Right lobe of liver (tissue), 6 donors: ENCODE results near the gene TMEM247. TPM values are rescaled to one million over a fixed set of nuclear protein-coding genes. Genes with fewer than 3 reads are reported as not detected.

Experiments used
- ATAC-seq, 4 donors: fragments of 200-7000 bp; cut with Tn5 transposase; one replicate each; pipeline ENCODE4 v1.9.1; 2020; ENCODE audit warnings: mild to moderate bottlenecking in 4 of 4, moderate library complexity in 4 of 4
- DNase-seq, 3 donors: peaks; one replicate each; pipeline ENCODE4 v3.0.0-alpha.2; 2020
- H3K27ac ChIP-seq, 3 donors: fragments of 200-600 bp; one replicate each; pipeline ENCODE4 v1.8.0; 2022
- H3K27me3 ChIP-seq, 2 donors: fragments of 200-600 bp; one replicate each; pipeline ENCODE4 v1.8.0; 2022
- H3K36me3 ChIP-seq, 4 donors: fragments of 200-600 bp; sonication (generic) in 1 of 4; one replicate each; pipeline versions ENCODE4 v1.5.1 to v1.8.0; 2017 to 2022; ENCODE audit warnings: control low read depth in 1 of 4
- H3K4me1 ChIP-seq, 4 donors: fragments of 200-600 bp; sonication (generic) in 1 of 4; one replicate each; pipeline versions ENCODE4 v1.5.1 to v1.8.0; 2017 to 2022; ENCODE audit warnings: control low read depth in 1 of 4
- H3K4me3 ChIP-seq, 3 donors: fragments of 200-600 bp; one replicate each; pipeline ENCODE4 v1.8.0; 2022
- H3K9me3 ChIP-seq, 4 donors: fragments of 200-600 bp; sonication (generic) in 1 of 4; one replicate each; pipeline versions ENCODE4 v1.5.1 to v1.8.0; 2017 to 2022; ENCODE audit warnings: control low read depth in 1 of 4
- CTCF ChIP-seq, 4 donors: fragments of 200-600 bp in 3 of 4; fragments of 450-650 bp in 1 of 4; IDR thresholded peaks; one replicate each; pipeline versions ENCODE4 v1.5.1 to v1.8.0; 2016 to 2022; ENCODE audit warnings: antibody characterized with exemption in 4 of 4, mild to moderate bottlenecking in 2 of 4
- POLR2A ChIP-seq: fragments of 450-650 bp; IDR thresholded peaks from one replicate; pipeline ENCODE4 v1.6.1; 2017; ENCODE audit warnings: antibody characterized with exemption, mild to moderate bottlenecking
- WGBS: methylation state at CpG from one replicate; pipeline ENCODE4 v1.1.6; 2018; ENCODE audit warnings: low coverage, low lambda C conversion rate; ENCODE audit not compliant: insufficient coverage; ENCODE audit errors: missing lambda C conversion rate; 5-methylcytosine and 5-hydroxymethylcytosine counted together
- intact Hi-C, 2 donors: fragments of 100-400 bp; cut with DNase I; formaldehyde crosslinking; loops; one replicate each; pipeline versions ENCODE4 v1.11.2 to v1.14.1; 2022
- total RNA-seq, 6 experiments: library from RNA; depleted of rRNA in 2 of 6; stranded (reverse); fragments of >200 nt in 2 of 6; fragmentation: NEBNext Ultra II Directional in 3 of 6; extraction: Animal tissue kit (Norgen Biotek cat#: 25700) in 3 of 6; gene quantifications; one replicate each; pipeline versions ENCODE4 v1.1.0 to v1.2.4, GENCODE V29; 2016 to 2023
- donor health status: DM: no; HTN: yes; CAD: no.
- donor health status: DM: no; HTN: no; CAD: no.
- donor health status: DM: no; HTN: no; CAD: no.
- donor health status: DM: no; HTN: yes; CAD: no.
- donor health status: DM: no; HTN: yes; CAD: no.

The TMEM247 gene
- total RNA-seq, 6 experiments from 2014 or later, result not detected

- Histone ChIP-seq H3K36me3 (no peaks in the 10 kb centered on the region), H3K9me3 (no peaks in the 10 kb centered on the region), H3K4me3 (no peak overlapping the region), H3K27me3 (no peaks in the 10 kb centered on the region), H3K27ac (no peak overlapping the region), H3K4me1 (peaks cover 0 to 7% (median 0%) of the 10 kb centered on the region in 4 donors)
- TF ChIP-seq CTCF (IDR thresholded peaks at IDR 0.05) (no peak), POLR2A (no peak)
- no peak for DNase-seq
- no peak for ATAC-seq
- intact Hi-C loops, result no loop called here
- WGBS, result 73% methylated on average over 2 of the region's 2 CpGs
Measured at GRCh38 chr2:46438794-46439193, 40.6 kb upstream of the TMEM247 start.

GRCh38 chr2:46439582-46439981 lies 39.8 kb upstream of the TMEM247 start:
- Histone ChIP-seq H3K4me3 (no peak overlapping the region), H3K4me1 (peaks cover 0 to 7% (median 0%) of the 10 kb centered on the region in 4 donors), H3K9me3 (no peaks in the 10 kb centered on the region), H3K27ac (no peak overlapping the region), H3K36me3 (no peaks in the 10 kb centered on the region), H3K27me3 (no peaks in the 10 kb centered on the region)
- intact Hi-C loops, result no loop called here
- WGBS, result 39% methylated on average over 2 of the region's 2 CpGs
- TF ChIP-seq POLR2A, result no peak
- no peak for TF ChIP-seq CTCF (IDR thresholded peaks at IDR 0.05)
- DNase-seq (no peak), ATAC-seq (peak; percentile 40 to 56 (median 50))

- H3K4me3 ChIP-seq, result no peak overlapping the region
- H3K4me1 ChIP-seq, result peaks cover 0 to 7% (median 0%) of the 10 kb centered on the region in 4 donors
- intact Hi-C loops, result no loop called here
- WGBS, result 65% methylated on average over 7 of the region's 7 CpGs
- TF ChIP-seq CTCF (IDR thresholded peaks at IDR 0.05) (no peak), POLR2A (no peak)
- ATAC-seq (peak in 2 of 4 donors; percentile 35 to 38), DNase-seq (no peak)
- H3K27ac ChIP-seq, result no peak overlapping the region
- no peaks in the 10 kb centered on the region for H3K36me3 ChIP-seq
- H3K27me3 ChIP-seq, result no peaks in the 10 kb centered on the region
- no peaks in the 10 kb centered on the region for H3K9me3 ChIP-seq
Measured at GRCh38 chr2:46441838-46442712, 37.3 kb upstream of the TMEM247 start.

GRCh38 chr2:46444732-46445131 lies 34.6 kb upstream of the TMEM247 start:
- H3K4me3 ChIP-seq, result no peak overlapping the region
- WGBS, result 83% methylated on average over 2 of the region's 2 CpGs
- peaks cover 0 to 7% (median 0%) of the 10 kb centered on the region in 4 donors for H3K4me1 ChIP-seq
- no peak for DNase-seq
- intact Hi-C loops, result no loop called here
- TF ChIP-seq POLR2A (no peak), CTCF (IDR thresholded peaks at IDR 0.05) (no peak)
- H3K27ac ChIP-seq, result no peak overlapping the region
- H3K27me3 ChIP-seq, result no peaks in the 10 kb centered on the region
- H3K9me3 ChIP-seq, result no peaks in the 10 kb centered on the region
- H3K36me3 ChIP-seq, result no peaks in the 10 kb centered on the region
- ATAC-seq, result no peak
